ENCODE data around the gene FBXL19. TPM values are rescaled to one million over a fixed set of nuclear protein-coding genes. Genes with fewer than 3 reads are reported as not detected.

The FBXL19 gene
- polyA plus RNA-seq, 1 donor from 2014 or later = 99.6 TPM

GRCh38 chr16:30984669-30985400, 61.5 kb downstream of the FBXL19 start, which contains the start of gene HSD3B7:
HSD3B7 (plus strand) TSS chr16:30985207; CDS start chr16:30985659, 452 bp downstream.
- H3K9me2 ChIP-seq (ENCODE audit: insufficient read depth, low read length) = no peaks in the 10 kb centered on the region
- no peaks in the 10 kb centered on the region for H3K79me2 ChIP-seq (replicated peaks; ENCODE audit: insufficient read depth, low read length)
- H3K4me3 ChIP-seq (ENCODE audit: low read length) = no peak within 1 kb of the TSS
- H3F3A ChIP-seq (ENCODE audit: insufficient read depth, low read length, poor library complexity, severe bottlenecking) = no peaks in the 10 kb centered on the region
- no peak within 1 kb of the TSS for H3K27ac ChIP-seq (ENCODE audit: low read length)
- H3K4me2 ChIP-seq (ENCODE audit: low read length) = no peak within 1 kb of the TSS
- no peaks in the 10 kb centered on the region for H3K9me3 ChIP-seq (ENCODE audit: low read length)
- no peak within 1 kb of the TSS for H2AFZ ChIP-seq (ENCODE audit: low read depth, low read length)
- H4K20me1 ChIP-seq (ENCODE audit: insufficient read depth) = no peaks in the 10 kb centered on the region
- TF ChIP-seq, protein P1, sequence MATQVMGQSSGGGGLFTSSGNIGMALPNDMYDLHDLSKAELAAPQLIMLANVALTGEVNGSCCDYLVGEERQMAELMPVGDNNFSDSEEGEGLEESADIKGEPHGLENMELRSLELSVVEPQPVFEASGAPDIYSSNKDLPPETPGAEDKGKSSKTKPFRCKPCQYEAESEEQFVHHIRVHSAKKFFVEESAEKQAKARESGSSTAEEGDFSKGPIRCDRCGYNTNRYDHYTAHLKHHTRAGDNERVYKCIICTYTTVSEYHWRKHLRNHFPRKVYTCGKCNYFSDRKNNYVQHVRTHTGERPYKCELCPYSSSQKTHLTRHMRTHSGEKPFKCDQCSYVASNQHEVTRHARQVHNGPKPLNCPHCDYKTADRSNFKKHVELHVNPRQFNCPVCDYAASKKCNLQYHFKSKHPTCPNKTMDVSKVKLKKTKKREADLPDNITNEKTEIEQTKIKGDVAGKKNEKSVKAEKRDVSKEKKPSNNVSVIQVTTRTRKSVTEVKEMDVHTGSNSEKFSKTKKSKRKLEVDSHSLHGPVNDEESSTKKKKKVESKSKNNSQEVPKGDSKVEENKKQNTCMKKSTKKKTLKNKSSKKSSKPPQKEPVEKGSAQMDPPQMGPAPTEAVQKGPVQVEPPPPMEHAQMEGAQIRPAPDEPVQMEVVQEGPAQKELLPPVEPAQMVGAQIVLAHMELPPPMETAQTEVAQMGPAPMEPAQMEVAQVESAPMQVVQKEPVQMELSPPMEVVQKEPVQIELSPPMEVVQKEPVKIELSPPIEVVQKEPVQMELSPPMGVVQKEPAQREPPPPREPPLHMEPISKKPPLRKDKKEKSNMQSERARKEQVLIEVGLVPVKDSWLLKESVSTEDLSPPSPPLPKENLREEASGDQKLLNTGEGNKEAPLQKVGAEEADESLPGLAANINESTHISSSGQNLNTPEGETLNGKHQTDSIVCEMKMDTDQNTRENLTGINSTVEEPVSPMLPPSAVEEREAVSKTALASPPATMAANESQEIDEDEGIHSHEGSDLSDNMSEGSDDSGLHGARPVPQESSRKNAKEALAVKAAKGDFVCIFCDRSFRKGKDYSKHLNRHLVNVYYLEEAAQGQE (IDR thresholded peaks at IDR 0.05; ENCODE audit: borderline replicate concordance) = no peak
- TF ChIP-seq POLR2AphosphoS5 (IDR thresholded peaks at IDR 0.05) (peak; percentile 7), SMC3 (conservative IDR thresholded peaks at IDR 0.05; ENCODE audit: poor library complexity) (peak; percentile 93), CTCF (IDR thresholded peaks at IDR 0.05; ENCODE audit: poor library complexity, severe bottlenecking) (peak; percentile 87), RAD21 (conservative IDR thresholded peaks at IDR 0.05) (peak; percentile 77)
- no peak within 1 kb of the TSS for H3K9ac ChIP-seq (ENCODE audit: low read length)
- no peaks in the 10 kb centered on the region for H3K27me3 ChIP-seq (ENCODE audit: insufficient read depth, low read depth, low read length)
- no peaks in the 10 kb centered on the region for H3K36me3 ChIP-seq (ENCODE audit: insufficient read depth, low read length)

GRCh38 chr16:30985401-30986128, 62.2 kb downstream of the FBXL19 start:
- H3K4me2 ChIP-seq (ENCODE audit: low read length) = no peak overlapping the region
- H3K27me3 ChIP-seq (ENCODE audit: insufficient read depth, low read depth, low read length) = no peaks in the 10 kb centered on the region
- no peak overlapping the region for H3K4me3 ChIP-seq (ENCODE audit: low read length)
- no peak overlapping the region for H2AFZ ChIP-seq (ENCODE audit: low read depth, low read length)
- TF ChIP-seq RAD21 (conservative IDR thresholded peaks at IDR 0.05) = no peak
- no peak for TF ChIP-seq MXI1 (conservative IDR thresholded peaks at IDR 0.05; ENCODE audit: poor library complexity, severe bottlenecking)
- TF ChIP-seq CTCF (IDR thresholded peaks at IDR 0.05; ENCODE audit: poor library complexity, severe bottlenecking) = no peak
- no peak for TF ChIP-seq POLR2AphosphoS5 (IDR thresholded peaks at IDR 0.05)
- TF ChIP-seq SMC3 (conservative IDR thresholded peaks at IDR 0.05; ENCODE audit: poor library complexity) = no peak
- TF ChIP-seq EZH2 (IDR thresholded peaks at IDR 0.05; ENCODE audit: borderline replicate concordance, insufficient read depth, low read length, poor library complexity, severe bottlenecking) = no peak
- TF ChIP-seq, protein P1 (IDR thresholded peaks at IDR 0.05; ENCODE audit: borderline replicate concordance) = no peak
- no peak for TF ChIP-seq EP300 (conservative IDR thresholded peaks at IDR 0.05; ENCODE audit: poor library complexity, severe bottlenecking)
- no peak for TF ChIP-seq TAF1 (IDR thresholded peaks at IDR 0.05; ENCODE audit: low read depth)
- H3K27ac ChIP-seq (ENCODE audit: low read length) = no peak overlapping the region
- H3K79me2 ChIP-seq (replicated peaks; ENCODE audit: insufficient read depth, low read length) = no peaks in the 10 kb centered on the region
- H3F3A ChIP-seq (ENCODE audit: insufficient read depth, low read length, poor library complexity, severe bottlenecking) = no peaks in the 10 kb centered on the region
- no peaks in the 10 kb centered on the region for H3K36me3 ChIP-seq (ENCODE audit: insufficient read depth, low read length)
- H3K9ac ChIP-seq (ENCODE audit: low read length) = no peak overlapping the region
- H3K9me3 ChIP-seq (ENCODE audit: low read length) = no peaks in the 10 kb centered on the region
- no peaks in the 10 kb centered on the region for H4K20me1 ChIP-seq (ENCODE audit: insufficient read depth)
- no peaks in the 10 kb centered on the region for H3K9me2 ChIP-seq (ENCODE audit: insufficient read depth, low read length)

All from neural cell (in vitro differentiated cells).